GM23338 (cell line): ENCODE results near the gene ETV3. TPM values are rescaled to one million over a fixed set of nuclear protein-coding genes. Genes with fewer than 3 reads are reported as not detected.

Experiments used
- ATAC-seq: fragments of 200-7000 bp; cut with Tn5 transposase; 3 replicates; pipeline ENCODE4 v1.9.1; 2020
- DNase-seq: peaks from one replicate; pipeline ENCODE4 v3.0.0-alpha.2; 2015; ENCODE audit warnings: low spot score
- H2AFZ ChIP-seq: fragments of 200-600 bp; sonication (generic); 2 replicates; pipeline ENCODE4 v1.8.0; 2016; ENCODE audit warnings: antibody characterized with exemption, mild to moderate bottlenecking, moderate library complexity
- H3F3A ChIP-seq: fragments of 200-600 bp; sonication (generic); replicated peaks from 2 replicates; pipeline ENCODE4 v1.8.0; 2017; ENCODE audit warnings: antibody characterized with exemption, mixed run types, low read depth
- H3K27ac ChIP-seq: fragments of 200-600 bp; sonication (generic); 2 replicates; pipeline ENCODE4 v1.6.1; 2016; ENCODE audit warnings: low read depth
- H3K27me3 ChIP-seq: fragments of 200-600 bp; sonication (generic); 2 replicates; pipeline ENCODE4 v1.8.0; 2016; ENCODE audit warnings: mild to moderate bottlenecking, mixed run types, moderate library complexity; ENCODE audit not compliant: insufficient read depth
- H3K36me3 ChIP-seq: fragments of 200-600 bp; sonication (generic); 2 replicates; pipeline ENCODE4 v1.8.0; 2016; ENCODE audit warnings: mild to moderate bottlenecking; ENCODE audit not compliant: insufficient read depth
- H3K4me1 ChIP-seq: fragments of 200-600 bp; sonication (generic); 2 replicates; pipeline ENCODE4 v1.8.0; 2016; ENCODE audit warnings: mild to moderate bottlenecking, moderate library complexity; ENCODE audit not compliant: insufficient read depth
- H3K4me2 ChIP-seq: fragments of 200-600 bp; sonication (generic); 2 replicates; pipeline ENCODE4 v1.7.1; 2017; ENCODE audit warnings: mixed run types
- H3K4me3 ChIP-seq: fragments of 200-600 bp; sonication (generic); 2 replicates; pipeline ENCODE4 v1.6.1; 2016; ENCODE audit warnings: mixed run types
- H3K79me2 ChIP-seq: fragments of 200-600 bp; sonication (generic); replicated peaks from 2 replicates; pipeline ENCODE4 v1.8.0; 2017; ENCODE audit warnings: mild to moderate bottlenecking; ENCODE audit not compliant: insufficient read depth
- H3K9me2 ChIP-seq: fragments of 200-600 bp; sonication (generic); 2 replicates; pipeline ENCODE4 v1.8.0; 2017; ENCODE audit not compliant: insufficient read depth
- H4K20me1 ChIP-seq: fragments of 200-600 bp; sonication (generic); replicated peaks from 2 replicates; pipeline ENCODE4 v1.8.0; 2017; ENCODE audit warnings: mild to moderate bottlenecking; ENCODE audit not compliant: insufficient read depth
- H3K27ac Mint-ChIP-seq: 2 replicates; pipeline ENCODE4 v1.8.0; 2020; ENCODE audit warnings: inconsistent platforms, mild to moderate bottlenecking, moderate library complexity, mixed read lengths
- H3K27me3 Mint-ChIP-seq: 3 replicates; pipeline ENCODE4 v1.8.0; 2022; ENCODE audit warnings: low read depth, mild to moderate bottlenecking, moderate library complexity, mixed read lengths, inconsistent platforms; ENCODE audit not compliant: insufficient read depth, poor library complexity
- H3K36me3 Mint-ChIP-seq: 3 replicates; pipeline ENCODE4 v1.8.0; 2021; ENCODE audit warnings: low read depth, mild to moderate bottlenecking, inconsistent platforms, moderate library complexity, mixed read lengths
- H3K4me1 Mint-ChIP-seq: 3 replicates; pipeline ENCODE4 v1.8.0; 2020; ENCODE audit warnings: mild to moderate bottlenecking, inconsistent platforms, mixed read lengths
- H3K4me3 Mint-ChIP-seq: 3 replicates; pipeline ENCODE4 v1.8.0; 2021; ENCODE audit warnings: moderate library complexity, mild to moderate bottlenecking, inconsistent platforms, mixed read lengths
- H3K9me3 Mint-ChIP-seq: 3 replicates; pipeline ENCODE4 v1.8.0; 2020; ENCODE audit warnings: moderate library complexity, mild to moderate bottlenecking, inconsistent platforms, mixed read lengths
- NANOG ChIP-seq: IDR thresholded peaks from 2 replicates; pipeline ENCODE4 v1.6.1; 2016; ENCODE audit warnings: antibody characterized with exemption, borderline replicate concordance
- POLR2AphosphoS5 ChIP-seq: IDR thresholded peaks from 2 replicates; pipeline ENCODE4 v1.6.1; 2016; ENCODE audit warnings: antibody characterized with exemption, low read depth
- ZNF331 ChIP-seq: fragments of 250-450 bp; sonication (Bioruptor Pico); IDR thresholded peaks from 2 replicates; pipeline ENCODE4 v1.5.0; 2020; ENCODE audit warnings: low read depth, mild to moderate bottlenecking, moderate library complexity
- polyA plus RNA-seq: library from polyadenylated mRNA; unstranded; fragments of >200 nt; fragmentation: Nextera tagmentation; extraction: Ambion mirVana; gene quantifications from 2 replicates; pipeline ENCODE4 v1.2.1, GENCODE V29; 2016
- total RNA-seq: library from RNA; depleted of rRNA; stranded (reverse); fragments of >200 nt; shearing (Covaris generic); gene quantifications from 2 replicates; pipeline ENCODE4 v1.2.3, GENCODE V29; 2014
- TF ChIP-seq, protein P1 (sequence below), 2 experiments: fragments of 200-600 bp in 1 of 2; sonication (generic) in 1 of 2; conservative IDR thresholded peaks; 2 replicates each; pipeline versions ENCODE4 v1.5.1 to v1.6.1; 2016 to 2017; ENCODE audit warnings: antibody characterized with exemption in 2 of 2, low read depth in 2 of 2, mild to moderate bottlenecking in 2 of 2, moderate library complexity in 1 of 2
- TF ChIP-seq, protein P2 (sequence below): IDR thresholded peaks from 2 replicates; pipeline ENCODE4 v1.6.1; 2016; ENCODE audit warnings: antibody characterized with exemption
- TF ChIP-seq, protein P3 (sequence below): IDR thresholded peaks from one replicate; pipeline ENCODE4 v1.6.1; 2018; ENCODE audit warnings: antibody characterized with exemption; ENCODE audit not compliant: unreplicated experiment
- TF ChIP-seq, protein P4 (sequence below): fragments of 250-450 bp; sonication (Bioruptor Pico); IDR thresholded peaks from 2 replicates; pipeline ENCODE4 v1.5.0; 2020; ENCODE audit warnings: mild to moderate bottlenecking, moderate library complexity

ETV3 gene
- total and polyA plus RNA-seq, 2 experiments from 2014 or later = 8.1 to 19.6 TPM

DNA sequence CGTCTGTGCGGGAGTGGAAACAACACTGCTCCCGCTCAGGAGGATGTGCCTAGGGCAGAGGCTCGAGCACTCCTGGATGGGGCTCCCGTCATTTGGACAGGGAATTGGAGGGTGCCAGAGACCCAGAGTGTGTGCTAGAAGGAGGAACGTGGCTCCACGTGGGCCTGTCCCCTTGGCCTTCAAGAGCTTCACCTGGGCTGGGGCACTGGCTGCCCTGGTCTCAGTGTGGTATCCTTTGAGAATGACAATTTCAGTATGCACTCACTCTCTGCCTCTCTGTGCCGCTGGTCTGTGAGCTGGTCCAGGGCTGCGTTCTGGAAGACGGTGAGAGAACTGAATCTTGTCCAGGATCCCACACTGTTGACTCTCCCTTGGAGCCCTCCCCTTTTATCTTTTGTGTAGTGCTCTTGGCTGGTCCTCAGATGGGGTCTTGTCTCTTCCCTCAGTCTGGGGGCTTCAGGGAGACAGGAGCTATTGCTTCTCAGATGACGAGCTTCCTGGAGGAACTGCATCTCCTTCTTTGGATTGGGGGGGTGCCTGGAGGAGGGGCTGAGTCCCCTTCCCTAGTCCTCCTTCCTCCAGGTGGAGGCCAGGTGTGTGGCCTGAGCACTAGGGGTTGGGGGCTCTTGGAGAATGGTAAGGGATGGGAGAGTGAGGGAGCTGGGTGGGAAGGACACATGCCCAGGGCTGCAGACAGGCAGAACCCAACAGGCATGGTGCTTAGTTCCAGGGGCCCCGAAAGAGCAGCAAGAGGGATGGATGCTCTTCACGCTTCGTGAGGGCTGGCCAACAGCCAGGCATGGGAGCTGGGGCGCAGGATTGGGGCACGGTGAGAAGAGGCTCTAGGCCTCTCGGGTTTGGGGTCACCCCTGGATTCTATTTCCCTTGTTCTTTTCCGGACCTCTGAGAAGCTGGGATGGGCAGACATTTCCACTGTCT lies 23.7 kb downstream of the ETV3 start:
- H3K27me3 ChIP-seq = peaks cover 6% of the 10 kb centered on the region
- H3K4me3 Mint-ChIP-seq = no peak overlapping the region; the same call in 2 of the 3 replicates
- no peaks in the 10 kb centered on the region for H3K79me2 ChIP-seq
- H3K27me3 Mint-ChIP-seq = peaks cover 31% of the 10 kb centered on the region
- H3K27ac ChIP-seq = 0 out of 2 replicates have a peak overlapping the region, but pooled peaks have one; percentile 36
- H3K36me3 ChIP-seq = no peaks in the 10 kb centered on the region
- ATAC-seq (no peak), DNase-seq (no peak)
- H3K4me1 ChIP-seq = peaks cover 58% of the 10 kb centered on the region
- no peak for TF ChIP-seq NANOG
- TF ChIP-seq, protein P1, sequence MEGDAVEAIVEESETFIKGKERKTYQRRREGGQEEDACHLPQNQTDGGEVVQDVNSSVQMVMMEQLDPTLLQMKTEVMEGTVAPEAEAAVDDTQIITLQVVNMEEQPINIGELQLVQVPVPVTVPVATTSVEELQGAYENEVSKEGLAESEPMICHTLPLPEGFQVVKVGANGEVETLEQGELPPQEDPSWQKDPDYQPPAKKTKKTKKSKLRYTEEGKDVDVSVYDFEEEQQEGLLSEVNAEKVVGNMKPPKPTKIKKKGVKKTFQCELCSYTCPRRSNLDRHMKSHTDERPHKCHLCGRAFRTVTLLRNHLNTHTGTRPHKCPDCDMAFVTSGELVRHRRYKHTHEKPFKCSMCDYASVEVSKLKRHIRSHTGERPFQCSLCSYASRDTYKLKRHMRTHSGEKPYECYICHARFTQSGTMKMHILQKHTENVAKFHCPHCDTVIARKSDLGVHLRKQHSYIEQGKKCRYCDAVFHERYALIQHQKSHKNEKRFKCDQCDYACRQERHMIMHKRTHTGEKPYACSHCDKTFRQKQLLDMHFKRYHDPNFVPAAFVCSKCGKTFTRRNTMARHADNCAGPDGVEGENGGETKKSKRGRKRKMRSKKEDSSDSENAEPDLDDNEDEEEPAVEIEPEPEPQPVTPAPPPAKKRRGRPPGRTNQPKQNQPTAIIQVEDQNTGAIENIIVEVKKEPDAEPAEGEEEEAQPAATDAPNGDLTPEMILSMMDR (conservative IDR thresholded peaks at IDR 0.05; ENCODE audit: low read depth in 2 of 2) = no peak
- TF ChIP-seq ZNF331 = no peak
- TF ChIP-seq, protein P2, sequence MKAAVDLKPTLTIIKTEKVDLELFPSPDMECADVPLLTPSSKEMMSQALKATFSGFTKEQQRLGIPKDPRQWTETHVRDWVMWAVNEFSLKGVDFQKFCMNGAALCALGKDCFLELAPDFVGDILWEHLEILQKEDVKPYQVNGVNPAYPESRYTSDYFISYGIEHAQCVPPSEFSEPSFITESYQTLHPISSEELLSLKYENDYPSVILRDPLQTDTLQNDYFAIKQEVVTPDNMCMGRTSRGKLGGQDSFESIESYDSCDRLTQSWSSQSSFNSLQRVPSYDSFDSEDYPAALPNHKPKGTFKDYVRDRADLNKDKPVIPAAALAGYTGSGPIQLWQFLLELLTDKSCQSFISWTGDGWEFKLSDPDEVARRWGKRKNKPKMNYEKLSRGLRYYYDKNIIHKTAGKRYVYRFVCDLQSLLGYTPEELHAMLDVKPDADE = no peak
- TF ChIP-seq, protein P3, sequence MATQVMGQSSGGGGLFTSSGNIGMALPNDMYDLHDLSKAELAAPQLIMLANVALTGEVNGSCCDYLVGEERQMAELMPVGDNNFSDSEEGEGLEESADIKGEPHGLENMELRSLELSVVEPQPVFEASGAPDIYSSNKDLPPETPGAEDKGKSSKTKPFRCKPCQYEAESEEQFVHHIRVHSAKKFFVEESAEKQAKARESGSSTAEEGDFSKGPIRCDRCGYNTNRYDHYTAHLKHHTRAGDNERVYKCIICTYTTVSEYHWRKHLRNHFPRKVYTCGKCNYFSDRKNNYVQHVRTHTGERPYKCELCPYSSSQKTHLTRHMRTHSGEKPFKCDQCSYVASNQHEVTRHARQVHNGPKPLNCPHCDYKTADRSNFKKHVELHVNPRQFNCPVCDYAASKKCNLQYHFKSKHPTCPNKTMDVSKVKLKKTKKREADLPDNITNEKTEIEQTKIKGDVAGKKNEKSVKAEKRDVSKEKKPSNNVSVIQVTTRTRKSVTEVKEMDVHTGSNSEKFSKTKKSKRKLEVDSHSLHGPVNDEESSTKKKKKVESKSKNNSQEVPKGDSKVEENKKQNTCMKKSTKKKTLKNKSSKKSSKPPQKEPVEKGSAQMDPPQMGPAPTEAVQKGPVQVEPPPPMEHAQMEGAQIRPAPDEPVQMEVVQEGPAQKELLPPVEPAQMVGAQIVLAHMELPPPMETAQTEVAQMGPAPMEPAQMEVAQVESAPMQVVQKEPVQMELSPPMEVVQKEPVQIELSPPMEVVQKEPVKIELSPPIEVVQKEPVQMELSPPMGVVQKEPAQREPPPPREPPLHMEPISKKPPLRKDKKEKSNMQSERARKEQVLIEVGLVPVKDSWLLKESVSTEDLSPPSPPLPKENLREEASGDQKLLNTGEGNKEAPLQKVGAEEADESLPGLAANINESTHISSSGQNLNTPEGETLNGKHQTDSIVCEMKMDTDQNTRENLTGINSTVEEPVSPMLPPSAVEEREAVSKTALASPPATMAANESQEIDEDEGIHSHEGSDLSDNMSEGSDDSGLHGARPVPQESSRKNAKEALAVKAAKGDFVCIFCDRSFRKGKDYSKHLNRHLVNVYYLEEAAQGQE = no peak
- TF ChIP-seq, protein P4, sequence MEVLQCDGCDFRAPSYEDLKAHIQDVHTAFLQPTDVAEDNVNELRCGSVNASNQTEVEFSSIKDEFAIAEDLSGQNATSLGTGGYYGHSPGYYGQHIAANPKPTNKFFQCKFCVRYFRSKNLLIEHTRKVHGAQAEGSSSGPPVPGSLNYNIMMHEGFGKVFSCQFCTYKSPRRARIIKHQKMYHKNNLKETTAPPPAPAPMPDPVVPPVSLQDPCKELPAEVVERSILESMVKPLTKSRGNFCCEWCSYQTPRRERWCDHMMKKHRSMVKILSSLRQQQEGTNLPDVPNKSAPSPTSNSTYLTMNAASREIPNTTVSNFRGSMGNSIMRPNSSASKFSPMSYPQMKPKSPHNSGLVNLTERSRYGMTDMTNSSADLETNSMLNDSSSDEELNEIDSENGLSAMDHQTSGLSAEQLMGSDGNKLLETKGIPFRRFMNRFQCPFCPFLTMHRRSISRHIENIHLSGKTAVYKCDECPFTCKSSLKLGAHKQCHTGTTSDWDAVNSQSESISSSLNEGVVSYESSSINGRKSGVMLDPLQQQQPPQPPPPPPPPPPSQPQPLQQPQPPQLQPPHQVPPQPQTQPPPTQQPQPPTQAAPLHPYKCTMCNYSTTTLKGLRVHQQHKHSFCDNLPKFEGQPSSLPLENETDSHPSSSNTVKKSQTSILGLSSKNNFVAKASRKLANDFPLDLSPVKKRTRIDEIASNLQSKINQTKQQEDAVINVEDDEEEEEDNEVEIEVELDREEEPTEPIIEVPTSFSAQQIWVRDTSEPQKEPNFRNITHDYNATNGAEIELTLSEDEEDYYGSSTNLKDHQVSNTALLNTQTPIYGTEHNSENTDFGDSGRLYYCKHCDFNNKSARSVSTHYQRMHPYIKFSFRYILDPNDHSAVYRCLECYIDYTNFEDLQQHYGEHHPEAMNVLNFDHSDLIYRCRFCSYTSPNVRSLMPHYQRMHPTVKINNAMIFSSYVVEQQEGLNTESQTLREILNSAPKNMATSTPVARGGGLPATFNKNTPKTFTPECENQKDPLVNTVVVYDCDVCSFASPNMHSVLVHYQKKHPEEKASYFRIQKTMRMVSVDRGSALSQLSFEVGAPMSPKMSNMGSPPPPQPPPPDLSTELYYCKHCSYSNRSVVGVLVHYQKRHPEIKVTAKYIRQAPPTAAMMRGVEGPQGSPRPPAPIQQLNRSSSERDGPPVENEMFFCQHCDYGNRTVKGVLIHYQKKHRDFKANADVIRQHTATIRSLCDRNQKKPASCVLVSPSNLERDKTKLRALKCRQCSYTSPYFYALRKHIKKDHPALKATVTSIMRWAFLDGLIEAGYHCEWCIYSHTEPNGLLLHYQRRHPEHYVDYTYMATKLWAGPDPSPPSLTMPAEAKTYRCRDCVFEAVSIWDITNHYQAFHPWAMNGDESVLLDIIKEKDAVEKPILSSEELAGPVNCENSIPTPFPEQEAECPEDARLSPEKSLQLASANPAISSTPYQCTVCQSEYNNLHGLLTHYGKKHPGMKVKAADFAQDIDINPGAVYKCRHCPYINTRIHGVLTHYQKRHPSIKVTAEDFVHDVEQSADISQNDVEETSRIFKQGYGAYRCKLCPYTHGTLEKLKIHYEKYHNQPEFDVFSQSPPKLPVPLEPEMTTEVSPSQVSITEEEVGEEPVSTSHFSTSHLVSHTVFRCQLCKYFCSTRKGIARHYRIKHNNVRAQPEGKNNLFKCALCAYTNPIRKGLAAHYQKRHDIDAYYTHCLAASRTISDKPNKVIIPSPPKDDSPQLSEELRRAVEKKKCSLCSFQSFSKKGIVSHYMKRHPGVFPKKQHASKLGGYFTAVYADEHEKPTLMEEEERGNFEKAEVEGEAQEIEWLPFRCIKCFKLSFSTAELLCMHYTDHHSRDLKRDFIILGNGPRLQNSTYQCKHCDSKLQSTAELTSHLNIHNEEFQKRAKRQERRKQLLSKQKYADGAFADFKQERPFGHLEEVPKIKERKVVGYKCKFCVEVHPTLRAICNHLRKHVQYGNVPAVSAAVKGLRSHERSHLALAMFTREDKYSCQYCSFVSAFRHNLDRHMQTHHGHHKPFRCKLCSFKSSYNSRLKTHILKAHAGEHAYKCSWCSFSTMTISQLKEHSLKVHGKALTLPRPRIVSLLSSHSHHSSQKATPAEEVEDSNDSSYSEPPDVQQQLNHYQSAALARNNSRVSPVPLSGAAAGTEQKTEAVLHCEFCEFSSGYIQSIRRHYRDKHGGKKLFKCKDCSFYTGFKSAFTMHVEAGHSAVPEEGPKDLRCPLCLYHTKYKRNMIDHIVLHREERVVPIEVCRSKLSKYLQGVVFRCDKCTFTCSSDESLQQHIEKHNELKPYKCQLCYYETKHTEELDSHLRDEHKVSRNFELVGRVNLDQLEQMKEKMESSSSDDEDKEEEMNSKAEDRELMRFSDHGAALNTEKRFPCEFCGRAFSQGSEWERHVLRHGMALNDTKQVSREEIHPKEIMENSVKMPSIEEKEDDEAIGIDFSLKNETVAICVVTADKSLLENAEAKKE = no peak
- no peak for TF ChIP-seq POLR2AphosphoS5
- H3K9me3 Mint-ChIP-seq = no peaks in the 10 kb centered on the region; the same call in 1 of the 3 replicates
- peaks cover 9% of the 10 kb centered on the region; the same call in 1 of the 2 replicates for H3F3A ChIP-seq
- peaks cover 74% of the 10 kb centered on the region for H3K4me1 Mint-ChIP-seq
- H3K4me3 ChIP-seq = no peak overlapping the region
- no peaks in the 10 kb centered on the region for H3K9me2 ChIP-seq
- H2AFZ ChIP-seq = peak overlapping the region; percentile 23; the same call in 1 of the 2 replicates
- no peaks in the 10 kb centered on the region; the same call in 2 of the 3 replicates for H3K36me3 Mint-ChIP-seq
- H3K4me2 ChIP-seq = 0 out of 2 replicates have a peak overlapping the region, but pooled peaks have one; percentile 41
- no peaks in the 10 kb centered on the region for H4K20me1 ChIP-seq
- no peak overlapping the region for H3K27ac Mint-ChIP-seq
